Left hindlimb (tissue), 1 donor: ENCODE data around the gene SLC9A1.

Source experiments
- DNase-seq: peaks from one replicate; pipeline ENCODE4 v3.0.0-alpha.2; 2018

Gene SLC9A1

DNA sequence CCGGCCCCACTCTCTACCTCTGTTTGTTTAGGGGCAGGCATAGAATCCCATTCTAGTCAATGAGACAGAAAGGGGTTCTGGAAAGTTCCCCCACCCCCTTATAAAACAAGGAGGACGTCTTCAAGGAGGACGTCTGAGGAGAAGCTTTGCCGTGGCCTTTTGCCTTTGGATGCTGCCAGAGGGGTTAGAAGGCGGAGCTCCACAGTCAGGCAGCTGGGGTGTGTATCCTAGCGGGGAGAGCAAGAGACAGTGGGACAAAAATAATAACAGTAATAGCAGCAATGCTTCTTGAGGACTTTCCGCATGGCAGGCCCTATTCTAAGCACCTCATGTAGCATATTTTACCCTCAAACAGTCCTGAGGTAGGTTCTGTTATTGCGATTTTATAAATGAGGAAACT, 94.0 kb downstream of the SLC9A1 start:
- no peak for DNase-seq

DNA sequence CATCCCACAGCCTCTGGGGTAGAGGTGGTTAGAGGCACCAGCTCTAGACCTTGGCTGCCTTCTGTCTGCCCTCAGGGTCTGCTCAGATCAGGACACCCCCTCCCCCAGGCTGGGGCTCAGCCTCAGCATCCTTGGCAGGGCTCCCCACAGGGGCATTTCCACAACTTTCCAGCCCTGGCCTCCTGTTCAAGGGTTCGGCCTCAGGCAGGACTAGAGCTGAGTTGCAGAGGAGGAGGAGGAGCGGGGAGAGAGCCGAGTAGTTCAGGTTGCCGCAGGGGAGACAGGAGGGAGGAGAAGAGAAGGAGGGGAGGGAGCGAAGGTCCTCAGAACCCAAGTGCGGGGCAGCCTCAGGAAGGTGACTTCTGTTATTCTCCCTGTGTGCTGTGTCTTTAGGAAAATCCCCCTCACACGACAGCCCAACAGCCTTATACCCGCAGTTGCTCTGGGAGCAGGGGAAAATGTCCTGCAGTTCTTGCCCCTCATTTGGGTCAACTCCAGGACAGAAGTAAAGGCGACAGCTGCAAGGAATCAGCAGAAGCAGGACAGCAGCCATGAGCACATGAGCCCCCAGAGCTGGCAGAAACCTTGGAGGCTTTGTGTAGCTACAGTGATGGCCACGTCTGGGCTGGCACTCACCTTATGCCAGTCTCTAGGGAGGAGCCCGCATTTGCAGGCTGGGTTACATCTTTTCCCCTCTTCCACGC, 95.8 kb downstream of the SLC9A1 start:
- no peak for DNase-seq

DNA sequence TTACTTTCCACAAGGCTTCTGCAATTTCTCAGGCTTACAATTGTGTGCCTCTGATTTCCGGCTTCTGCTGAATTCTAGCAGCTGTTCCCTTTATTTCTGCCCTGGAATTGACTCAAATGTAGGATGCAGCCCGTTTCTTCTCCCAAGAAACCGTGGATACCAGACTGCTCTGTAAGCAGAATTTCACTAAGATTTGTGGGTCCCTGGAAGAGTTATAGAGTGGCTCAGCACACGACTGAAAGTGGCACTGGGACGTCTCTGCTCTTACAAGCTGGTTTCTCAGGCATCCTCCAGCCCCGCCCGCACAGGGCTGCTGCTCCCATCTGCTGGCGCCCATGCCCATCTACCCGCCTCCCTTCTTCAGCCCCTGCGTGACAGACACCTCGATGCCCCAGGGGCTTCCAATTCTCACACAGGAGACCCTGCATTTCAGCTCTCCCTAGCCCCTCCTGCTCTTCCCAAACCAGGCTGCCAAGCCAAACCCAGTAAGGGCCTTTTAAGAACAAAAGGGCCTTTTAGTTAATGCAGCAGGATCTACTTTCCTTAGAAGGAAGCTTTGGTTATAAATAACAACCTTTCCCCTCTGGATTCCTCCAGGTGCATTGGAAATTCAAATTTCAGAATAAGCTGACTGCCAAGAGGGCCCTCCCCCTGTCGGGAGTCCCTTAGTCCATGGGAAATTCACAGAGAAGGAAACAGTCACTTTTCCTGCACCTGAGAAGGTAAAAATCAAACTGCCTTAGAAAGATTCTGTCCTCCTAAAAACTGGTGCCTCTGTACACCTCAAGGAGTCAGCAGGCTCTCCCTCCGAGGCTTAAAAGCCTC, 96.9 kb downstream of the SLC9A1 start:
- peak; percentile 40 for DNase-seq

DNA sequence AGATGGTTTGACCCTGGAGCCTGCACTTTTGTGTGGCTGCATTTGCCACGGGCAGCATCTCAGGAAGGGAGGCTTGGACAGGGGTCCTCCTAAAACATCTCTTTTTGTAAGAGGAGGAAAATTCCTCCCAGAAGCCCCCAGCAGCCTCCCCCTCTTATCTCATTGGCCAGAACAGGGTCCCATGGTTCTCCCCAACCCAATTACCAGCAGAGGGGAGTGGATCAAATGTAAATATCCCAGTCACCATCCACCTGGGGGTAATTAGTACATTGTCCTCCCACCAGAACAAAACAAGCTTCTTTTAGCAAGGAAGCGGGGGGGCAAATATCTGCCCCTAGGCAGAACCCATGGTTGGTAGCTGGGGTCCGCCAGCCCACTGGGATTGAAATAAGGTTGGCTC, 97.5 kb downstream of the SLC9A1 start:
- DNase-seq, result no peak

DNA sequence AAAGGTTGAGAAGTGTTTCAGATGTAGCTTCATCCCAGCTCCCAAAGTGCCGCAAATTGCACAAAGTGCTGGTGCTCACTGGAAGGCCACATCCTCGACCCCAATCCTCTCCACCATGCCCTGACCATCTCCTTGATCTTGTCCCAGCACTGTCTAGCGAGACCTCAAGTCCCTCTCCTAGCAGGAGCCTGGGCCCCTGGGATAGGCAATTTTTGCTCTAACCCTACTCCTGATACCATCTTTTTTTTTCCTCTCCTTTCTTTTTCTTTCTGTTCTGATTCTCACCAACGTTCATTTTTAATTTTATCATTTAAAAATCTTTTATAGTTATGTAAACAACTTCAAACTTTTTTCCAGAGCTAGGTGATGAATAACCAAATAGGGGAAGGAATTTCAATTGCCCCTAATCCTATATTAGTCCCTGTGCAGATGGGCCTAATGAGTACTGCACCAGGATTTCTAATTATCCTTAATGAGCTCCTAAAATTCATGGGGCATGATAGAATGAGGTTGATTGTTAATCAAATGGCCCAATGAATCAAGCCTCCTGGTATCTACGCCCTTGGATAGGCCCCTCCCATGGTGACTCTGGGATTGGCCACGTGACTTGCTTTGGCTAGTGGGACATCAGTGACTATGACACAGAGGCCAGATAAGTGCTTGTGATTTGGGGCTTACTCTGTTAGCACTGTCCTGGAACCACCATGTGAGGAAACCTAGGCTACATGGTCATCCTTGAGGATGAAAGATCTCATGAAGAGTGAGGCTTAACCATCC, 100.8 kb downstream of the SLC9A1 start:
- no peak for DNase-seq

DNA sequence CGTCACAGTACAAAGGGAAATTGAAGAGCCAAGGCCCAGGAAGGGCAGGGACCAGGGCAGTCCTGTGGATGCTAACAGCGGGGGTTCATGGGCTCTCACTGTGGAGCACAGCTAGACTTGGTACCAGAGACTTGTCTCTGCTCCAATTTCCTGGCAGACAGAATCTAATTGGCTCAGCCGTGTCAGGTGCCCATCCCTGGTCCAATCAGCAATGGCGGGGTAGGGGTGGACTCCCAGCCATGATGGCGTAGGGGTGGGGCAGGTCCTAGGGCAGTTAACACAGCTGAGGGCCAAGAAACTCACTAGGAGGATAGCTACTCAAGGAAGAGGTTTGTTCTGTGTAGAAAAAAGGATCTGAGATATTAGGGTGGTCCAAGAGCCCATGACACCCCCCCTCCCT, 102.4 kb downstream of the SLC9A1 start:
- no peak for DNase-seq

DNA sequence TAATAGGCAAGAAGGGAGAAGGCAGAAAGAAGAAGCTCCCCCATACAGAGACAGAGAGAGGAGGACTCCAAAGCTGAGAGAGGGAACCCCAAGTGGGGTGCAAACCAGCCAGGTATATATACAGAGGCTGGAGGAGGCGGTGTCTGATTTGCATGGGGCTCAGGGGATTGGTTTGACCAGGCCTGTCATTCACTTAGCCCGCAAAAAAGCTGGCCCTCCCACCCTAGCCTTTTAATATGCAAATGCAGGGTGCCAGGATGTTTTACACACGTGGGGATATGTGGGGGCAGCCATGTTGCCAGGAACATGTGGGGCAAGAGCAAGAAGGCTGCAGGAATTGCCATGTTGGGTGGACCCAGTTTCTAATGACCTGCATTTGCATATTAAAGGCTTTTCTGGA, 105.3 kb downstream of the SLC9A1 start:
- DNase-seq, result no peak

DNA sequence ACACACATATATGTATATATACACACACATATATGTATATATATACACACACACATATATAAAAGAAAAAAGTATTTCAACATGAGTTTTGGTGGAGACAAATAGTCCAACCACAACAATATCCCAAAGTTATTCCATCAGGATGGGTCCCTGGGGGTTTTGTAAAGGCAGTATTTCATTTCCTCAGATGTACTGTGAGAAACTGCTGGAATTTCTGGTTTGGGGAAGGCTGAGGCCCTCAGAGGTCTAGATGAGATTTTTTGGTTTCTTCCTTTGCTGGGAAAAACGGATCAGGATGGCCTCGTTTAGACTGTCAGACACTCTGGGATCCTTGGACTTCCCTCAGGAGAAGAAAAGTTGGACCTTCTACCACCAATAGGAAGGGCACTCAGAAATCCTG, 105.8 kb downstream of the SLC9A1 start:
- DNase-seq, result no peak
